NCI-H526 (cell line): Measurements from ENCODE around the gene PRKACA.
A peak's percentile ranks its signal among the peaks of the same experiment; 100 is the strongest.
"Not testable (repeated sequence)": the region's sequence is repeated elsewhere in the genome, so short reads cannot be mapped to it uniquely, and the experiment has no call there.

Experiments used
- DNase-seq, 2 experiments: peaks; one replicate each; lab custom pipeline; 2025; lab: John Stamatoyannopoulos, UW

Gene PRKACA

DNA sequence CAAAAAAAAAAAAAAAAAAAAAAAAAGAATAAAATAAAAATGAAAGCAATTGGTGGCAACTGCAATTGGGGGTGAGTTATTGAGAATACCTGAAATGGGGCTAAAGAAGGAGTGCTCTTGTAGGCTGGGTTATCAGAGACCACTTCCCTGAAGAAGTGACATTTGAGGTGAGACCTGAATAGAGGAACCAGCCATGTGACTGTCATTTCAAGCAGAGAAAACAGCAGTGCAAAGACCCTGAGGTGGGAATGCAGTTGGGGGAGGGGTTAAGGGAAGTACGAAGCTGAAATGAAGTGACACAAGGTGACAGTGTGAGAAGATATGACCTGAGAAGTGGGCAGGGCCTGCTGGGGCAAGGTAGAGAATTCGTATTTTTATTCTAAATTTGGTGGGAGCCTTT is 51.4 kb downstream of the PRKACA start:
- no peak for DNase-seq

DNA sequence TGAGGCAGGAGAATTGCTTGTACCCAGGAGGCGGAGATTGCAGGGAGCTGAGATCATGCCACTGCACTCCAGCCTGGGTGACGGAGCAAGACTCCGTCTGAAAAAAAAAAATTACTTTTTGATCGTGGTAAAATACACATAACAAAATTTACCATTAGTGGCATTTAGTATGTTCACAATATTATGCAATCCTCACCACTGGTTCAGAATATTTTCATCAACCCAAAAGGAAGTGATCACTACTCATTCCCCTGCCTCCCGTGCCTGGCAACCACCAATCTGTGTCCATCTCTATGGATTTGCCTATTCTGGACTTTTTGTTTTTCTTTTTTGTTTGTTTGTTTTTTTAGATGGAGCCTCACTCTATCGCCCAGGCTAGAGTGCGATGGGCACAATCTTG is 54.5 kb downstream of the PRKACA start:
- no peak for DNase-seq

DNA sequence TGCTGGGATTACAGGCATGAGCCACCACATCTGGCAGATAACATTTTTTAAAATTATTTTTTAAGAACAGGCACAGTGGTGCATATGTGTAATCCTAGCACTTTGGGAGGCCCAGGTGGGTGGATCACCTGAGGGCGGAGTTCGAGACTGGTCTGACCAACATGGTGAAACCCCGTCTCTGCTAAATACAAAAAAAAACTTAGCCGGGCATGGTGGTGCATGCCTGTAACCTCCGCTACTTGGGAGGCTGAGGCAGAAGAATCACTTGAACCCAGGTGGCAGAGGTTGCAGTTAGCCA is 55.1 kb downstream of the PRKACA start:
- DNase-seq = no peak

GRCh38 chr19:14061751-14062557 is 55.6 kb downstream of the PRKACA start, which contains the start of gene PALM3:
TSS of gene PALM3 (minus strand) at chr19:14062076. CDS start at chr19:14061980, 96 bp downstream.
- no peak for DNase-seq

DNA sequence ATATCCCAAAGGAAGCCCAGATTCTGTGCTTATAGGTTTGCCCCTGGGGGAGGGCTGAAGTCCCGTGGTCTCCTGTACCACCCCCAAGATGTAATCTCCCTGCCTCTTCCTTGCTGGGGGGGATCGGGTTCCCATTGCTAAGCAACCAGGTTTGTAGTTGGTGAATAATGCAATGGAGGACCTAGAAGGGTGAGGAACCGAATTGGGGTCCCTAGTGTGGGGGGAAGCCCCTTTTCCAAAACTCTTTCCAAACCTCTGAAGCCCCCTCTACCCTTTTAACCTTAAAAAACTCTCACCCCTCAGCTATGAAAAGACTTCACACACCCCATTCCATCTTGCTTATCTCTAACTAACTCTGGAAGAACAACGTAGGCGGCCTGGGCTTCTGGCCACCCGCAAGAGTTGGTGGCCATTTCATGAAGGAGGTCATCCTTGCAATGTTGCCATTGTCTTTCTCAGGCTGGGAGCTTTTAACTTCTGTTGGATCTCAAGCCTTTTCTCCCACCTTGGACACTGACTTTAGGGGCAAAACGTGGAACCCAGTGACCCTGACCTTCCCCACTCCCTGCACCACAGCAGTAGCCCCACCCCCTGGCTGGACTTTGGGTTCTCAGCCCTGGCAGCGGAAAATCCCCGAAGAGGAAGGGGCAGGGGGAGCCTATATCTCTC is 56.3 kb downstream of the PRKACA start:
- DNase-seq = no peak

DNA sequence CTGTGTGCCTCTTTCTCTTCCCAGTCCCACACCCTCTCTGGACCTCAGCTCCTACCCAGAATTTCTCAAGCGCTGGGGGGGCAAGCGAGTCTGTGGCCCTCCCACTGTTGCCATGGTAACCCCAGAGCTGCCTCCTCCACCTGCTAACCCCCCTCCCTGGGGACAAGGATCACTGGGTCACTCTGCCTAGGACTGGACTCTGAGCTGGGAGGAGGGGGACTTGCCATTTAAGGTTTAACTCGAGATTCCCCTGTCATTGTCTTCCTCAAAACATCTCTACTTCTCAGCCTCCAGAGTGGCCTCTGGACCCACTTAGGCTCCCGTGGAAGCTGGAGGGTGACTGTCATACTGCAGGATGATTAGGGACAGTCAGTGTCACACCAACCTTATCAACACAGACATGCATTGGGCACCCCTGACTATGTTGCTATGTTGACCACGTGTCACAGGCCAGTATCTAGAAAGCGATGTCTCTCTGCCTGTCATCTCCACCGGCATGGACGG is 57.9 kb downstream of the PRKACA start:
- no peak for DNase-seq

GRCh38 chr19:14059093-14059480 is 58.5 kb downstream of the PRKACA start:
- DNase-seq = no peak

DNA sequence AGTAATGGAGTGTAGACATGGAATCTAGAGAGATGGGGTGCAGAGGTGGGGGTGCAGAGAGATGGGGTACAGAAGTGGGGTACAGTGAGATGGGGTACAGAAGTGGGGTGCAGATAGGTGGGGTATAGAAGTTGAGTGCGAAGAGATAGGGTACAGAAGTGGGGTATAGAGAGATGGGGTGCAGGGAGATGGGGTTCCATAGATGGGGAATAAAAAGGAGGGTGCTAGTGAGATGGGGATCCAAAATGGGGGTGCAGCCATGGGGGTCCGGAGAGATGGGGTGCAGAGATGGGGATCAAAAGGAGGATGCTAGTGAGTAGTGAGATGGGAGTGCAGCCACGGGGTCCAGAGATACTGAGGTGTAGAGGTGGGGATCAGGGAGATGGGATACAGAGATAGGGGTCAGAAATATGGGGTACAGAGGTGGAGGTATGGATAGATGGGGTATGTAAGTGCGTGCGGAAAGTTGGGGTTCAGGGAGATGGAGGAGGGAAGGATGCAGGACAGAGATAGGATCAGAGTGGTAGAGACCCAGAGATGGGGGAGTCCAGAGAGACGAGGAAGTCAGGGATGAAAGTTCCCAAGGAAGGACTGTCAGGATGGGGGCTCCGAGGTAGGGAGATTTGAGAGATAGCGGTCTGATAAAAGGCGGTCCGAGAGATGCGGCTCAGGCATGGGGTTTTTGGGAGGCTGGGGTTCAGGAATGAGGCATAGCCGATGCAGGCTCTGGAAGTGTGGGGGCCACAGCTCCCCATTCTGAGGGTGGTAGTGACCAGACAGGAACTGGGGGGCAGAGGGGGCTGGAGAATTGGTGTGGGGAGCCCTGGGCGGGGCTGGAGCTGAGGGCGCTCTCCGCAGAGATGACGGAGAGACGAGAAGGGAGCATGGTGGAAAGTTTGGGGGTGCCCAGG is 59.1 kb downstream of the PRKACA start:
- no peak for DNase-seq

GRCh38 chr19:14056741-14057356 is 60.7 kb downstream of the PRKACA start:
- DNase-seq = no peak

DNA sequence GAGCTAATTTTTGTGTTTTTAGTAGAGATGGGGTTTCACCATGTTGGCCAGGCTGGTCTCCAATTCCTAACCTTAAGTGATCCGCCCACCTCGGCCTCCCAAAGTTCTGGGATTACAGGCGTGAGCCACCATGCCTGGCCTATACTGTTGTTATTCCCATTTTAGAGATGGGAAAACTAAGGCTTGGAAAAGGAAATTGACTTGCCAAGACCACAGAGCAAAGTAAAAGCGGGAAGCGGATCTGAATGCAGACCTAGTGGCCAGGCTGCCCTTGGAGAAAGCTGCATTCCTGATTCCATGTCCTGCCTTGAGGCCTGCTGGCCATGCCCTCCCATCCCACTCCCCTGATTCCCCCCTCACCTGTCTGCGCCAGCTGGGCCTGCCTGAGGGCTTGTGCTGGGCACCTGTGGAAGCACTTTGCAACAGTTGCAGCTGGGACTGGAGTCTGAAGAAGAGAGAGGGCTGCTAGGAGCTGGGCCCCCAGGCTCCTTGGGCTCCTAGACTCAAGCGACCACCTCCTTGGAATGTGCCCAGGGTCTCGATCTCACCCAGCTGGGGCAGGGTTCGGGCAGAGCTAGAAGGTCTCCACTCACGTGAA is 61.4 kb downstream of the PRKACA start:
- DNase-seq = no peak

DNA sequence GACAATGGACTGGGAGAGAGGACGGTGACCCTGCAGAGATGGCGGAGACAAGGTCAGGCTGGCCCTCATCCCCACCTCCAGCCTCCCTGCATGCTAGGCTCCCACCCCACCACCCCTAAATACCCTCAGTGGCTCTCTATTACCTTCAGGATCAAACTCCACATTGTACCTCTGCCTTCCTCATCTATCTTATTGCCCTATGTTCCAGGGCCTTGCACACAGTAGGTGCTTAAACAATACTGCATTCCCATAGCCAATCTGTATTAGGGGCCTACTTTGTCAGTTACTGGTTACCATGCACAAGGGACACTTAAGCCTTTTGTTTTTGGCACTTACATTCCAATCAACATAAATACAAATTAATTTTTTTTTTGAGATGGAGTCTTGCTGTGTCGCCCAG is 62.2 kb downstream of the PRKACA start:
- DNase-seq = no peak

- no peak for DNase-seq
Observed at GRCh38 chr19:14054721-14055120, 62.8 kb downstream of the PRKACA start.

GRCh38 chr19:14054099-14054498 is 63.5 kb downstream of the PRKACA start:
- DNase-seq = no peak

- DNase-seq = no peak
Observed at GRCh38 chr19:14053500-14053899, 64.1 kb downstream of the PRKACA start.

DNA sequence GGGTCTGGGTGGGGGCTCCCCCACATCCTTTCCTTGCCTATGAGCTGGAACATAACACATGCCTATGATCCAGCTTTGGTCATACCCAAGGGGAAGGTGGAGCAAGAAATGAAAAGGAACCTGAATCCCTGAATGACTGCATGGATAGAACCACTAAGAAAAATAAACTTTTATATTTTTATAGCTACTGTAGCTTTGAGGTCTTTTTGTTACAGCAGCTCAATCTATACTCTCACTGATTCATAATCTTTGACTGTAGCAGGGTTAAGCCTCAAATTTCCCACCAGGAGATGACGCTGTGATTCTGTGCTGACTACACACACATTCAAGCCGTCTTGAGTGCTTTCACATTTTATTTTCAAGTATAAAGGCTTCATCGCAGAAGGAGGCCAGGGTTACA is 64.5 kb downstream of the PRKACA start:
- DNase-seq = no peak

GRCh38 chr19:14052470-14052869 is 65.1 kb downstream of the PRKACA start:
- no peak for DNase-seq

DNA sequence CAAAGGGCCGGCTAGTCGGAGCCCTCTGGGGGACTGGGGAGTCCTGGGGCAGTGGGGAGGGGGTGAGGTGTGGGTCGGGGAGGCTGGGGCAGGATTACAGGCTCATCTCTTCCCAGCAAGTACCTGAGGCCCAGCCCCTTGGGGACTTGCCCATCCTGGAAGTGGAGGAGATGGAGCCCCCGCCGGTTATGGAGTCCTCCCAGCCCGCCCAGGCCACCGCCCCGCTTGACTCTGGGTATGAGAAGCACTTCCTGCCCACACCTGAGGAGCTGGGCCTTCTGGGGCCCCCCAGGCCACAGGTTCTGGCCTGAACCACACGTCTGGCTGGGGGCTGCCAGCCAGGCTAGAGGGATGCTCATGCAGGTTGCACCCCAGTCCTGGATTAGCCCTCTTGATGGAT is 65.6 kb downstream of the PRKACA start:
- DNase-seq = no peak

DNA sequence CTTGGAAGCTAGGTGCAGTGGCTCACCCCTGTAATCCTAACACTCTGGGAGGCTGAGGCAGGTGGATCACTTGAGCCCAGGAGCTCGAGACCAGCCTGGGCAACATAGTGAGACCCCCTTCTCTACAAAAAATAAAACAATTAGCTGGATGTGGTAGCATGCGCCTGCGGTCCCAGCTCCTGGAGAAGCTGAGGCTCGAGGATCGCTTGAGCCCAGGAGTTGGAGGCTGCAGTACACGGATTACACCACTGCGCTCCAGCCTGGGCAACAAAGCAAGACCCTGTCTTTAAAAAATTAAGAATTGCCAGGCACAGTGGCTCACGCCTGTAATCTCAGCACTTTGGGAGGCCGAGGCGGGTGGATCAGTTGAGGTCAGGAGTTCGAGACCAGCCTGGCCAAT is 66.6 kb downstream of the PRKACA start:
- not testable (repeated sequence) for DNase-seq

GRCh38 chr19:14050512-14050911 is 67.0 kb downstream of the PRKACA start:
- no peak for DNase-seq

GRCh38 chr19:14048443-14049153 is 69.0 kb downstream of the PRKACA start:
- DNase-seq = peak in 1 of 2 experiments; percentile 40

- DNase-seq = not testable (repeated sequence)
Observed at GRCh38 chr19:14047866-14048265, 69.7 kb downstream of the PRKACA start.
